B cell (primary cell): Measurements from ENCODE around the gene BHLHA15. TPM values are rescaled to one million over a fixed set of nuclear protein-coding genes. Genes with fewer than 3 reads are reported as not detected.
A peak's percentile ranks its signal among the peaks of the same experiment; 100 is the strongest.

Source experiments
- ATAC-seq: fragments of 200-7000 bp; cut with Tn5 transposase; one replicate; pipeline ENCODE4 v1.10.0; 2021; ENCODE audit warnings: low read depth, mild to moderate bottlenecking, moderate number of reproducible peaks, moderate library complexity
- CTCF ChIA-PET: fragments of 350-600 bp; sonication (Branson Sonifier 250); formaldehyde crosslinking; loops from one replicate; lab custom pipeline; 2021; ENCODE audit warnings: antibody characterized with exemption, inconsistent platforms; lab: Charles Lee
- POLR2A ChIA-PET: fragments of 350-600 bp; sonication (Branson Sonifier 250); formaldehyde crosslinking; loops from one replicate; lab custom pipeline; 2021; ENCODE audit warnings: antibody characterized with exemption; lab: Charles Lee
- DNase-seq: peaks from one replicate; pipeline ENCODE4 v3.0.0; 2013
- H2AFZ ChIP-seq: 2 replicates; pipeline ENCODE4 v1.6.1; 2012; ENCODE audit warnings: mild to moderate bottlenecking, low read depth, low read length; ENCODE audit not compliant: insufficient read depth, poor library complexity, severe bottlenecking
- H3K27ac ChIP-seq, 2 donors: 1 replicate in 1 of 2; 2 replicates in 1 of 2; pipeline ENCODE4 v1.5.1; 2012 to 2013; ENCODE audit warnings: low read length in 2 of 2, mild to moderate bottlenecking in 2 of 2, moderate library complexity in 1 of 2
- H3K27me3 ChIP-seq, 4 experiments: fragments of 200-600 bp in 1 of 4; sonication (generic) in 1 of 4; replicated peaks in 1 of 4; 1 replicate in 2 of 4; 2 replicates in 2 of 4; pipeline versions ENCODE4 v1.6.1 to v1.7.0; 2013 to 2016; ENCODE audit warnings: low read length in 3 of 4, mild to moderate bottlenecking in 2 of 4, mixed read lengths in 1 of 4, moderate library complexity in 1 of 4; ENCODE audit not compliant: insufficient read depth in 4 of 4, control insufficient read depth in 3 of 4; ENCODE audit errors: control extremely low read depth in 1 of 4
- H3K36me3 ChIP-seq, 2 experiments: replicated peaks in 1 of 2; 1 replicate in 1 of 2; 2 replicates in 1 of 2; pipeline versions ENCODE4 v1.6.1 to v1.7.1; 2013; ENCODE audit warnings: low read length in 1 of 2; ENCODE audit not compliant: insufficient read depth in 2 of 2, control insufficient read depth in 1 of 2; ENCODE audit errors: control extremely low read depth in 1 of 2, extremely low read depth in 1 of 2
- H3K4me1 ChIP-seq, 2 donors: fragments of 200-600 bp in 1 of 2; sonication (generic) in 1 of 2; 1 replicate in 1 of 2; 2 replicates in 1 of 2; pipeline versions ENCODE4 v1.5.1 to v1.6.1; 2013 to 2017; ENCODE audit warnings: low read length in 2 of 2; ENCODE audit not compliant: control insufficient read depth in 2 of 2, insufficient read depth in 2 of 2
- H3K4me2 ChIP-seq: replicated peaks from 2 replicates; pipeline ENCODE3; 2012; ENCODE audit warnings: mild to moderate bottlenecking, low read depth, low read length; ENCODE audit not compliant: poor library complexity, severe bottlenecking
- H3K4me3 ChIP-seq, 5 experiments: fragments of 200-600 bp in 1 of 5; sonication (generic) in 1 of 5; 1 replicate in 3 of 5; 2 replicates in 2 of 5; pipeline versions ENCODE4 v1.5.1 to v1.7.0; 2011 to 2016; ENCODE audit warnings: low read length in 4 of 5, mild to moderate bottlenecking in 4 of 5, low read depth in 2 of 5, control low read depth in 1 of 5, moderate library complexity in 1 of 5; ENCODE audit not compliant: insufficient read depth in 1 of 5; ENCODE audit errors: control extremely low read depth in 1 of 5, extremely low read depth in 1 of 5
- H3K79me2 ChIP-seq: fragments of 200-600 bp; sonication (generic); one replicate; pipeline ENCODE4 v1.6.0; 2016; ENCODE audit warnings: low read length; ENCODE audit not compliant: control insufficient read depth, insufficient read depth
- H3K9ac ChIP-seq: fragments of 200-600 bp; sonication (generic); 2 replicates; pipeline ENCODE4 v1.6.1; 2017; ENCODE audit warnings: mild to moderate bottlenecking, low read length, moderate library complexity
- H3K9me3 ChIP-seq, 3 donors: one replicate each; pipeline versions ENCODE4 v1.6.1 to v1.7.1; 2013; ENCODE audit warnings: low read length in 2 of 3; ENCODE audit not compliant: control insufficient read depth in 2 of 3, insufficient read depth in 1 of 3; ENCODE audit errors: control extremely low read depth in 1 of 3
- H4K20me1 ChIP-seq: 2 replicates; pipeline ENCODE4 v1.6.0; 2012; ENCODE audit warnings: mild to moderate bottlenecking, low read length; ENCODE audit not compliant: insufficient read depth, control insufficient read depth, poor library complexity, severe bottlenecking
- H3K27ac Mint-ChIP-seq: one replicate; pipeline ENCODE4 v1.8.0; 2021; ENCODE audit warnings: mixed read lengths
- H3K27me3 Mint-ChIP-seq: one replicate; pipeline ENCODE4 v1.8.0; 2021; ENCODE audit warnings: mixed read lengths
- H3K4me1 Mint-ChIP-seq: one replicate; pipeline ENCODE4 v1.8.0; 2021; ENCODE audit warnings: mixed read lengths
- H3K4me3 Mint-ChIP-seq: one replicate; pipeline ENCODE4 v1.8.0; 2021; ENCODE audit warnings: mixed read lengths
- H3K9me3 Mint-ChIP-seq: one replicate; pipeline ENCODE4 v1.8.0; 2022; ENCODE audit warnings: mixed read lengths; ENCODE audit not compliant: insufficient read depth
- CTCF ChIP-seq: fragments of 200-600 bp; IDR thresholded peaks from one replicate; pipeline ENCODE4 v1.8.0; 2022; ENCODE audit warnings: antibody characterized with exemption, mild to moderate bottlenecking
- EZH2 ChIP-seq: IDR thresholded peaks from 2 replicates; pipeline ENCODE4 v1.6.1; 2012; ENCODE audit warnings: borderline replicate concordance, low read depth, mild to moderate bottlenecking, moderate library complexity, low read length; ENCODE audit not compliant: insufficient read depth, poor library complexity, severe bottlenecking
- WGBS: methylation state at CpG from one replicate; pipeline ENCODE4 v1.1.5; 2013; ENCODE audit warnings: missing lambda C conversion rate; ENCODE audit not compliant: insufficient coverage; 5-methylcytosine and 5-hydroxymethylcytosine counted together
- intact Hi-C: fragments of 100-400 bp; cut with micrococcal nuclease; formaldehyde crosslinking; loops from one replicate; pipeline ENCODE4 v1.10.0; 2022
- polyA plus RNA-seq: library from polyadenylated mRNA; depleted of rRNA; stranded (reverse); fragments of >200 nt; gene quantifications from 2 replicates; pipeline ENCODE4 v1.2.3, GENCODE V29; 2012
- total RNA-seq, 2 donors: library from RNA; stranded (reverse); fragments of 120-200 nt in 1 of 2; gene quantifications; 1 replicate in 1 of 2; 2 replicates in 1 of 2; pipeline versions ENCODE4 v1.2.3 to v1.2.4, GENCODE V29; 2013 to 2022

The BHLHA15 gene
- total and polyA plus RNA-seq, 2 donors (not counting 1 experiment from before 2014, with no cell fraction given): 0.74 to 2.2 TPM

GRCh38 chr7:98209166-98209920 is 1.9 kb upstream of the BHLHA15 start:
- Mint-ChIP-seq H3K4me3 (peak overlapping the region; percentile 60), H3K9me3 (no peaks in the 10 kb centered on the region), H3K4me1 (peaks cover 19% of the 10 kb centered on the region), H3K27me3 (peaks cover 12% of the 10 kb centered on the region), H3K27ac (peak overlapping the region; percentile 26)
- CTCF ChIA-PET: no interaction called here
- Histone ChIP-seq H4K20me1 (peaks cover 5% of the 10 kb centered on the region), H3K9ac (no peak overlapping the region), H2AFZ (no peak overlapping the region), H3K27ac (no peak overlapping the region), H3K4me1 (peaks cover 12 to 15% of the 10 kb centered on the region in 2 donors), H3K4me2 (no peak overlapping the region), H3K79me2 (no peaks in the 10 kb centered on the region), H3K27me3 (peaks cover 0 to 29% (median 10%) of the 10 kb centered on the region in 4 experiments), H3K9me3 (peaks cover 0 to 23% (median 0%) of the 10 kb centered on the region in 3 donors), H3K4me3 (no peak overlapping the region), H3K36me3 (peaks cover 0 to 7% of the 10 kb centered on the region in 2 experiments)
- intact Hi-C loops: no loop called here
- POLR2A ChIA-PET: no interaction called here
- no peak for ATAC-seq
- TF ChIP-seq CTCF: no peak
- TF ChIP-seq EZH2: no peak
- no peak for DNase-seq
- WGBS: 100% methylated on average over 11 of the region's 17 CpGs
